ENCODE measurements around the gene SLFN11. TPM values are rescaled to one million over a fixed set of nuclear protein-coding genes. Genes with fewer than 3 reads are reported as not detected.
A peak's percentile ranks its signal among the peaks of the same experiment; 100 is the strongest.

Gene SLFN11
- total RNA-seq, 3 donors from 2014 or later: 26.9 to 57.1 (median 40.0) TPM

- TF ChIP-seq POLR2AphosphoS5 (IDR thresholded peaks at IDR 0.05): no peak
- no peak for TF ChIP-seq CTCF (IDR thresholded peaks at IDR 0.05)
- TF ChIP-seq POLR2A (IDR thresholded peaks at IDR 0.05): no peak
- intact Hi-C loops (cut with DNase I; ENCODE audit: low total_unique reads): no loop called here
- no peak for DNase-seq (ENCODE audit: low spot score in 2 of 2)
- no peaks in the 10 kb centered on the region for H3K27me3 ChIP-seq
- peak overlapping the region; percentile 66 to 83 (median 81) for H3K4me3 ChIP-seq
- H3K36me3 ChIP-seq: no peaks in the 10 kb centered on the region
- peak overlapping the region; percentile 88 to 89 for H3K27ac ChIP-seq
- H3K9me3 ChIP-seq: peaks cover 0 to 6% of the 10 kb centered on the region in 2 donors
- no peaks in the 10 kb centered on the region for H3K4me1 ChIP-seq
Observed at GRCh38 chr17:35372846-35373533, 431 bp downstream of the SLFN11 start.

- Histone ChIP-seq H3K4me1 (no peaks in the 10 kb centered on the region), H3K27ac (no peak overlapping the region), H3K4me3 (peak overlapping the region in 1 of 3 donors; percentile 83), H3K27me3 (no peaks in the 10 kb centered on the region), H3K36me3 (no peaks in the 10 kb centered on the region), H3K9me3 (peaks cover 0 to 6% of the 10 kb centered on the region in 2 donors)
- no peak for DNase-seq (ENCODE audit: low spot score in 2 of 2)
- TF ChIP-seq POLR2A (IDR thresholded peaks at IDR 0.05): no peak
- TF ChIP-seq CTCF (IDR thresholded peaks at IDR 0.05): no peak
- no peak for TF ChIP-seq POLR2AphosphoS5 (IDR thresholded peaks at IDR 0.05)
- intact Hi-C loops (cut with DNase I; ENCODE audit: low total_unique reads): no loop called here
Observed at GRCh38 chr17:35371934-35372333, 1.5 kb downstream of the SLFN11 start.

- Histone ChIP-seq H3K36me3 (no peaks in the 10 kb centered on the region), H3K27ac (no peak overlapping the region), H3K27me3 (no peaks in the 10 kb centered on the region), H3K9me3 (peaks cover 0 to 6% of the 10 kb centered on the region in 2 donors), H3K4me3 (no peak overlapping the region), H3K4me1 (no peaks in the 10 kb centered on the region)
- TF ChIP-seq POLR2A (IDR thresholded peaks at IDR 0.05) (no peak), CTCF (IDR thresholded peaks at IDR 0.05) (no peak), POLR2AphosphoS5 (IDR thresholded peaks at IDR 0.05) (no peak)
- DNase-seq (ENCODE audit: low spot score in 2 of 2): no peak
- intact Hi-C loops (cut with DNase I; ENCODE audit: low total_unique reads): no loop called here
Observed at GRCh38 chr17:35368081-35368830, 5.2 kb downstream of the SLFN11 start.

GRCh38 chr17:35361027-35361426, 12.4 kb downstream of the SLFN11 start:
- H3K4me1 ChIP-seq: no peaks in the 10 kb centered on the region
- H3K4me3 ChIP-seq: no peak overlapping the region
- H3K9me3 ChIP-seq: no peaks in the 10 kb centered on the region
- H3K36me3 ChIP-seq: no peaks in the 10 kb centered on the region
- DNase-seq (ENCODE audit: low spot score in 2 of 2): no peak
- intact Hi-C loops (cut with DNase I; ENCODE audit: low total_unique reads): no loop called here
- TF ChIP-seq POLR2AphosphoS5 (IDR thresholded peaks at IDR 0.05) (no peak), POLR2A (IDR thresholded peaks at IDR 0.05) (no peak), CTCF (IDR thresholded peaks at IDR 0.05) (no peak)
- H3K27me3 ChIP-seq: no peaks in the 10 kb centered on the region
- H3K27ac ChIP-seq: no peak overlapping the region

GRCh38 chr17:35359398-35359797, 14.0 kb downstream of the SLFN11 start:
- H3K27ac ChIP-seq: no peak overlapping the region
- H3K4me3 ChIP-seq: no peak overlapping the region
- H3K9me3 ChIP-seq: no peaks in the 10 kb centered on the region
- no peaks in the 10 kb centered on the region for H3K27me3 ChIP-seq
- no peaks in the 10 kb centered on the region for H3K36me3 ChIP-seq
- intact Hi-C loops (cut with DNase I; ENCODE audit: low total_unique reads): no loop called here
- TF ChIP-seq POLR2A (IDR thresholded peaks at IDR 0.05): no peak
- no peak for TF ChIP-seq CTCF (IDR thresholded peaks at IDR 0.05)
- TF ChIP-seq POLR2AphosphoS5 (IDR thresholded peaks at IDR 0.05): no peak
- DNase-seq (ENCODE audit: low spot score in 2 of 2): no peak
- H3K4me1 ChIP-seq: no peaks in the 10 kb centered on the region
